H1 (cell line): Measurements from ENCODE around the gene DIPK2B. TPM values are rescaled to one million over a fixed set of nuclear protein-coding genes. Genes with fewer than 3 reads are reported as not detected.

Experiments used
- CTCF ChIA-PET: fragments of 300-600 bp; sonication (Branson Sonifier 250); formaldehyde crosslinking; loops from one replicate; lab custom pipeline; 2021; ENCODE audit not compliant: partially characterized antibody; lab: Charles Lee
- POLR2A ChIA-PET: fragments of 300-600 bp; sonication (Branson Sonifier 250); formaldehyde crosslinking; loops from one replicate; lab custom pipeline; 2021; ENCODE audit warnings: inconsistent platforms; ENCODE audit not compliant: partially characterized antibody; lab: Charles Lee
- DNase-seq, 2 experiments: peaks; one replicate each; pipeline versions ENCODE4 v3.0.0 to v3.0.0-alpha.2; 2010 to 2022; ENCODE audit warnings: low spot score in 2 of 2, low read depth in 1 of 2, mixed read lengths in 1 of 2
- FAIRE-seq: peaks from 2 replicates; lab custom pipeline; 2011; peaks lifted over from hg19 to GRCh38; lab: Jason Lieb, UNC
- H2AFZ ChIP-seq: 2 replicates; pipeline ENCODE4 v1.8.1; 2012; ENCODE audit warnings: low read length, inconsistent platforms
- H2AK5ac ChIP-seq: 2 replicates; pipeline ENCODE4 v1.6.1; 2013; ENCODE audit warnings: low read depth, low read length
- H2BK120ac ChIP-seq: replicated peaks from 2 replicates; pipeline ENCODE3; 2013; ENCODE audit warnings: low read depth, low read length, inconsistent platforms
- H2BK12ac ChIP-seq: 2 replicates; pipeline ENCODE4 v1.6.1; 2013; ENCODE audit warnings: low read depth, low read length
- H2BK15ac ChIP-seq: 2 replicates; pipeline ENCODE4 v1.6.1; 2013; ENCODE audit warnings: low read length
- H2BK20ac ChIP-seq: 2 replicates; pipeline ENCODE4 v1.6.1; 2013; ENCODE audit warnings: low read length
- H2BK5ac ChIP-seq: 2 replicates; pipeline ENCODE4 v1.6.1; 2013; ENCODE audit warnings: low read depth, low read length
- H3K14ac ChIP-seq: 2 replicates; pipeline ENCODE4 v1.6.1; 2013; ENCODE audit warnings: inconsistent platforms; ENCODE audit not compliant: insufficient read length
- H3K18ac ChIP-seq: 2 replicates; pipeline ENCODE4 v1.6.1; 2013; ENCODE audit warnings: low read length; ENCODE audit errors: extremely low read depth
- H3K23ac ChIP-seq: 2 replicates; pipeline ENCODE4 v1.6.1; 2013; ENCODE audit warnings: inconsistent platforms; ENCODE audit not compliant: insufficient read length
- H3K23me2 ChIP-seq: 2 replicates; pipeline ENCODE4 v1.6.1; 2013; ENCODE audit warnings: low read depth, low read length
- H3K27ac ChIP-seq: 2 replicates; pipeline ENCODE4 v1.6.1; 2011; ENCODE audit warnings: low read depth, low read length, inconsistent platforms
- H3K27me3 ChIP-seq, 4 experiments: replicated peaks in 1 of 4; 1 replicate in 1 of 4; 2 replicates in 3 of 4; pipeline versions ENCODE4 v1.6.1 to v1.8.1; 2011 to 2013; ENCODE audit warnings: low read length in 3 of 4, mild to moderate bottlenecking in 3 of 4, inconsistent platforms in 2 of 4, mixed read lengths in 2 of 4, moderate library complexity in 1 of 4; ENCODE audit not compliant: control insufficient read depth in 3 of 4, insufficient read depth in 3 of 4; ENCODE audit errors: extremely low read depth in 1 of 4
- H3K36me3 ChIP-seq, 4 experiments: 2 replicates each; pipeline versions ENCODE4 v1.6.1 to v1.8.1; 2011 to 2013; ENCODE audit warnings: mild to moderate bottlenecking in 4 of 4, low read length in 3 of 4, moderate library complexity in 2 of 4, control low read depth in 1 of 4, inconsistent platforms in 1 of 4; ENCODE audit not compliant: insufficient read depth in 4 of 4, control insufficient read depth in 2 of 4
- H3K4ac ChIP-seq: replicated peaks from 2 replicates; pipeline ENCODE3; 2013; ENCODE audit warnings: low read length, low read depth, mixed read lengths, inconsistent platforms; ENCODE audit not compliant: insufficient read length
- H3K4me1 ChIP-seq, 4 experiments: replicated peaks in 1 of 4; 1 replicate in 1 of 4; 2 replicates in 3 of 4; pipeline versions ENCODE4 v1.6.1 to v1.8.1; 2011 to 2013; ENCODE audit warnings: low read length in 3 of 4, inconsistent platforms in 2 of 4, mixed read lengths in 1 of 4; ENCODE audit not compliant: insufficient read depth in 4 of 4, control insufficient read depth in 3 of 4
- H3K4me2 ChIP-seq, 2 experiments: 2 replicates each; pipeline versions ENCODE4 v1.6.1 to v1.8.1; 2011 to 2013; ENCODE audit warnings: low read depth in 2 of 2, low read length in 2 of 2, control low read depth in 1 of 2, inconsistent platforms in 1 of 2, mild to moderate bottlenecking in 1 of 2; ENCODE audit not compliant: insufficient read depth in 1 of 2
- H3K4me3 ChIP-seq, 4 experiments: fragments of 200-600, 300-600 bp in 1 of 4; sonication (generic), shearing (Covaris generic), sonication (Bioruptor Twin) in 1 of 4; 2 replicates each; pipeline versions ENCODE4 v1.5.1 to v1.8.1; 2011 to 2016; ENCODE audit warnings: low read length in 4 of 4, low read depth in 3 of 4, control low read depth in 2 of 4, inconsistent platforms in 2 of 4, mild to moderate bottlenecking in 2 of 4, mixed read lengths in 1 of 4, moderate library complexity in 1 of 4; ENCODE audit not compliant: insufficient read depth in 2 of 4; ENCODE audit errors: extremely low read depth in 1 of 4
- H3K56ac ChIP-seq: replicated peaks from 2 replicates; pipeline ENCODE3; 2013; ENCODE audit warnings: low read depth, mild to moderate bottlenecking, mixed read lengths, low read length, inconsistent platforms; ENCODE audit not compliant: insufficient read length
- H3K79me1 ChIP-seq: 2 replicates; pipeline ENCODE4 v1.6.1; 2013; ENCODE audit warnings: low read depth, low read length, control low read depth
- H3K79me2 ChIP-seq, 2 experiments: 2 replicates each; pipeline versions ENCODE4 v1.6.1 to v1.8.1; 2012 to 2013; ENCODE audit warnings: low read length in 2 of 2, mild to moderate bottlenecking in 2 of 2, inconsistent platforms in 1 of 2; ENCODE audit not compliant: insufficient read depth in 2 of 2, control insufficient read depth in 1 of 2
- H3K9ac ChIP-seq, 4 experiments: replicated peaks in 1 of 4; 1 replicate in 1 of 4; 2 replicates in 3 of 4; pipeline versions ENCODE4 v1.6.1 to v1.8.1; 2011 to 2013; ENCODE audit warnings: low read depth in 3 of 4, low read length in 3 of 4, control low read depth in 2 of 4, mild to moderate bottlenecking in 2 of 4, moderate library complexity in 2 of 4, inconsistent platforms in 1 of 4; ENCODE audit errors: extremely low read depth in 1 of 4
- H3K9me3 ChIP-seq, 2 experiments: 2 replicates each; pipeline versions ENCODE4 v1.6.1 to v1.8.1; 2012 to 2013; ENCODE audit warnings: mild to moderate bottlenecking in 2 of 2, moderate library complexity in 2 of 2, control low read depth in 1 of 2, inconsistent platforms in 1 of 2, low read depth in 1 of 2, low read length in 1 of 2, mixed read lengths in 1 of 2; ENCODE audit not compliant: insufficient read depth in 2 of 2
- H4K20me1 ChIP-seq, 2 experiments: replicated peaks in 1 of 2; 2 replicates each; pipeline versions ENCODE3 to v1.8.1; 2011 to 2013; ENCODE audit warnings: inconsistent platforms in 2 of 2, low read length in 2 of 2, mild to moderate bottlenecking in 1 of 2; ENCODE audit not compliant: insufficient read depth in 2 of 2, control insufficient read depth in 1 of 2
- H4K5ac ChIP-seq: 2 replicates; pipeline ENCODE4 v1.6.1; 2013; ENCODE audit warnings: low read length, low read depth, mixed read lengths, inconsistent platforms; ENCODE audit not compliant: insufficient read length
- H4K8ac ChIP-seq: 2 replicates; pipeline ENCODE4 v1.8.0; 2013; ENCODE audit warnings: mild to moderate bottlenecking, moderate library complexity, low read length, inconsistent platforms; ENCODE audit not compliant: insufficient read depth; ENCODE audit errors: extremely low read depth
- H4K91ac ChIP-seq: replicated peaks from 2 replicates; pipeline ENCODE3; 2013; ENCODE audit warnings: low read length, mixed read lengths, inconsistent platforms; ENCODE audit not compliant: insufficient read length
- CHD1 ChIP-seq: IDR thresholded peaks from 2 replicates; pipeline ENCODE4 v1.6.1; 2012; ENCODE audit warnings: low read depth, low read length, improper control_type of control experiment
- CREB1 ChIP-seq: IDR thresholded peaks from 2 replicates; pipeline ENCODE4 v1.6.1; 2012; ENCODE audit warnings: inconsistent platforms
- GABPA ChIP-seq: IDR thresholded peaks from 2 replicates; pipeline ENCODE4 v1.6.1; 2011; ENCODE audit warnings: mild to moderate bottlenecking, low read length, moderate library complexity, borderline replicate concordance; ENCODE audit not compliant: insufficient read depth
- HDAC2 ChIP-seq, 2 experiments: fragments of 300-600 bp in 1 of 2; sonication (generic) in 1 of 2; IDR thresholded peaks; 2 replicates each; pipeline ENCODE4 v1.6.1; 2011 to 2012; ENCODE audit warnings: low read depth in 2 of 2, low read length in 2 of 2, mild to moderate bottlenecking in 2 of 2, moderate library complexity in 2 of 2, borderline replicate concordance in 1 of 2, inconsistent platforms in 1 of 2
- KDM1A ChIP-seq: fragments of 200-600, 300-600 bp; sonication (generic); IDR thresholded peaks from 2 replicates; pipeline ENCODE4 v1.7.1; 2016; ENCODE audit warnings: mild to moderate bottlenecking, low read length, borderline replicate concordance
- SIN3A ChIP-seq, 2 experiments: IDR thresholded peaks in 1 of 2; conservative IDR thresholded peaks in 1 of 2; 2 replicates each; pipeline ENCODE4 v1.6.1; 2011 to 2012; ENCODE audit warnings: low read length in 2 of 2, improper control_type of control experiment in 1 of 2, low read depth in 1 of 2, mild to moderate bottlenecking in 1 of 2
- SP1 ChIP-seq: IDR thresholded peaks from 2 replicates; pipeline ENCODE4 v1.6.1; 2011; ENCODE audit warnings: low read depth, low read length
- SUZ12 ChIP-seq: fragments of 200-600 bp; sonication (generic); IDR thresholded peaks from 2 replicates; pipeline ENCODE4 v1.6.1; 2012; ENCODE audit warnings: mild to moderate bottlenecking, inconsistent platforms, low read length, moderate library complexity, mixed read lengths
- WGBS, 2 experiments: shearing (Covaris generic) in 1 of 2; methylation state at CpG; one replicate each; pipeline versions ENCODE4 v1.1.6 to v1.1.7; 2013 to 2015; ENCODE audit warnings: low lambda C conversion rate in 2 of 2, mixed read lengths in 2 of 2, inconsistent platforms in 1 of 2, low coverage in 1 of 2, missing lambda C conversion rate in 1 of 2; ENCODE audit not compliant: insufficient replicate concordance in 2 of 2, insufficient coverage in 1 of 2, insufficient read length in 1 of 2; ENCODE audit errors: extremely low coverage in 1 of 2, missing lambda C conversion rate in 1 of 2; 5-methylcytosine and 5-hydroxymethylcytosine counted together
- polyA plus RNA-seq, 7 experiments: library from polyadenylated mRNA; depleted of rRNA in 3 of 7; stranded (reverse) in 5 of 7; unstranded in 2 of 7; fragments of >200 nt in 5 of 7; fragments of 200-250 nt in 2 of 7; gene quantifications; 1 replicate in 5 of 7; 2 replicates in 1 of 7; 4 replicates in 1 of 7; pipeline versions ENCODE4 v1.2.1 to v1.2.3, GENCODE V29; 2011 to 2013; ENCODE audit warnings: missing spikeins in 2 of 7, mixed read lengths in 2 of 7
- total RNA-seq: library from RNA; stranded (reverse); fragmentation: NEBNext Ultra II Directional; extraction: Animal tissue kit (Norgen Biotek cat#: 25700); gene quantifications from 2 replicates; pipeline ENCODE4 v1.2.1, GENCODE V29; 2021
- TF ChIP-seq, protein P1 (sequence below): IDR thresholded peaks from 2 replicates; pipeline ENCODE4 v1.6.1; 2012; ENCODE audit warnings: low read length, inconsistent platforms
- TF ChIP-seq, protein P2 (sequence below): IDR thresholded peaks from 2 replicates; pipeline ENCODE4 v1.6.1; 2012; ENCODE audit warnings: inconsistent platforms

DIPK2B gene
- total and polyA plus RNA-seq, 2 of the 8 experiments (the other 6 are each of a cell fraction or from before 2014, with no cell fraction given): not detected

DNA sequence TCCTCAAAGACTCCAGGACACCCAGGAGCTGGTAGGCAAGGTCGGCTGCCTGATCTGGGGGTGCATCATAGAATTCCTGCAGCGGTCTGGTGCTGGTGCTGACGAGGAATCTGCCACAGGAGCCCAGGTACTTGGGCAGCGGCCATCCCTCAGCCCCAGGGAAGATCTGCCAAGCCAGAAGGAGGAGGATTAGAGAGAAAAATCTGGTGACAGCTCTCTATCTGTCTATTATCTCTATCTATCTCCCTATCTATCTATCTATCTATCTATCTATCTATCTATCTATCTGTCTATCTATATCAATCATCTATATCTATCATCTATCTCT is 46.7 kb downstream of the DIPK2B start:
- no peaks in the 10 kb centered on the region for H3K9me3 ChIP-seq
- H3K9ac ChIP-seq: no peak overlapping the region
- no peak overlapping the region for H3K18ac ChIP-seq
- no peak overlapping the region for H3K4me2 ChIP-seq
- H3K79me1 ChIP-seq: no peaks in the 10 kb centered on the region
- CTCF ChIA-PET: interaction anchor here (1.2 kb wide), 1 partner anchor 18 kb away, joined by 4 read pairs; no protein-coding TSS in a partner anchor
- 76% methylated on average over 3 of the region's 4 CpGs; no CpG with 5 or more reads in 1 of the 2 experiments for WGBS, 2 experiments
- H2AFZ ChIP-seq: no peak overlapping the region
- no peak overlapping the region for H2AK5ac ChIP-seq
- no peaks in the 10 kb centered on the region for H4K20me1 ChIP-seq
- no peak overlapping the region for H3K27ac ChIP-seq
- H4K8ac ChIP-seq: no peak overlapping the region
- H2BK120ac ChIP-seq: no peak overlapping the region
- no peak for TF ChIP-seq CHD1
- TF ChIP-seq, protein P1, sequence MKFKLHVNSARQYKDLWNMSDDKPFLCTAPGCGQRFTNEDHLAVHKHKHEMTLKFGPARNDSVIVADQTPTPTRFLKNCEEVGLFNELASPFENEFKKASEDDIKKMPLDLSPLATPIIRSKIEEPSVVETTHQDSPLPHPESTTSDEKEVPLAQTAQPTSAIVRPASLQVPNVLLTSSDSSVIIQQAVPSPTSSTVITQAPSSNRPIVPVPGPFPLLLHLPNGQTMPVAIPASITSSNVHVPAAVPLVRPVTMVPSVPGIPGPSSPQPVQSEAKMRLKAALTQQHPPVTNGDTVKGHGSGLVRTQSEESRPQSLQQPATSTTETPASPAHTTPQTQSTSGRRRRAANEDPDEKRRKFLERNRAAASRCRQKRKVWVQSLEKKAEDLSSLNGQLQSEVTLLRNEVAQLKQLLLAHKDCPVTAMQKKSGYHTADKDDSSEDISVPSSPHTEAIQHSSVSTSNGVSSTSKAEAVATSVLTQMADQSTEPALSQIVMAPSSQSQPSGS: no peak
- TF ChIP-seq HDAC2 (IDR thresholded peaks at IDR 0.05; ENCODE audit: borderline replicate concordance in 1 of 2, low read depth in 2 of 2, low read length in 2 of 2): no peak
- TF ChIP-seq, protein P2, sequence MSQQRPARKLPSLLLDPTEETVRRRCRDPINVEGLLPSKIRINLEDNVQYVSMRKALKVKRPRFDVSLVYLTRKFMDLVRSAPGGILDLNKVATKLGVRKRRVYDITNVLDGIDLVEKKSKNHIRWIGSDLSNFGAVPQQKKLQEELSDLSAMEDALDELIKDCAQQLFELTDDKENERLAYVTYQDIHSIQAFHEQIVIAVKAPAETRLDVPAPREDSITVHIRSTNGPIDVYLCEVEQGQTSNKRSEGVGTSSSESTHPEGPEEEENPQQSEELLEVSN: no peak
- no peak for TF ChIP-seq GABPA
- TF ChIP-seq KDM1A: no peak
- no peak for TF ChIP-seq CREB1
- no peak for TF ChIP-seq SUZ12
- no peak for TF ChIP-seq SIN3A (conservative IDR thresholded peaks at IDR 0.05 in 1 of 2, IDR thresholded peaks at IDR 0.05 in 1 of 2; ENCODE audit: low read depth in 1 of 2, low read length in 2 of 2)
- no peak for TF ChIP-seq SP1
- no peaks in the 10 kb centered on the region for H3K36me3 ChIP-seq
- H2BK12ac ChIP-seq: no peak overlapping the region
- no peaks in the 10 kb centered on the region for H3K23me2 ChIP-seq
- H2BK5ac ChIP-seq: no peak overlapping the region
- FAIRE-seq (no peak), DNase-seq (no peak)
- H3K4me3 ChIP-seq: no peak overlapping the region
- no peaks in the 10 kb centered on the region for H3K79me2 ChIP-seq
- H3K14ac ChIP-seq: no peak overlapping the region
- peaks cover 0 to 5% (median 0%) of the 10 kb centered on the region in 4 experiments; a peak in 1 of 7 replicates for H3K4me1 ChIP-seq
- H4K5ac ChIP-seq: no peak overlapping the region
- H3K23ac ChIP-seq: no peak overlapping the region
- no peak overlapping the region for H2BK15ac ChIP-seq
- no peaks in the 10 kb centered on the region for H3K27me3 ChIP-seq
- no peak overlapping the region for H3K56ac ChIP-seq
- H2BK20ac ChIP-seq: no peak overlapping the region
- H3K4ac ChIP-seq: no peak overlapping the region
- POLR2A ChIA-PET: no interaction called here
- H4K91ac ChIP-seq: no peak overlapping the region
